ENCODE measurements around the gene BOC. TPM values are rescaled to one million over a fixed set of nuclear protein-coding genes. Genes with fewer than 3 reads are reported as not detected.

The BOC gene
- polyA plus RNA-seq, 1 experiment, result 17.7 TPM

DNA sequence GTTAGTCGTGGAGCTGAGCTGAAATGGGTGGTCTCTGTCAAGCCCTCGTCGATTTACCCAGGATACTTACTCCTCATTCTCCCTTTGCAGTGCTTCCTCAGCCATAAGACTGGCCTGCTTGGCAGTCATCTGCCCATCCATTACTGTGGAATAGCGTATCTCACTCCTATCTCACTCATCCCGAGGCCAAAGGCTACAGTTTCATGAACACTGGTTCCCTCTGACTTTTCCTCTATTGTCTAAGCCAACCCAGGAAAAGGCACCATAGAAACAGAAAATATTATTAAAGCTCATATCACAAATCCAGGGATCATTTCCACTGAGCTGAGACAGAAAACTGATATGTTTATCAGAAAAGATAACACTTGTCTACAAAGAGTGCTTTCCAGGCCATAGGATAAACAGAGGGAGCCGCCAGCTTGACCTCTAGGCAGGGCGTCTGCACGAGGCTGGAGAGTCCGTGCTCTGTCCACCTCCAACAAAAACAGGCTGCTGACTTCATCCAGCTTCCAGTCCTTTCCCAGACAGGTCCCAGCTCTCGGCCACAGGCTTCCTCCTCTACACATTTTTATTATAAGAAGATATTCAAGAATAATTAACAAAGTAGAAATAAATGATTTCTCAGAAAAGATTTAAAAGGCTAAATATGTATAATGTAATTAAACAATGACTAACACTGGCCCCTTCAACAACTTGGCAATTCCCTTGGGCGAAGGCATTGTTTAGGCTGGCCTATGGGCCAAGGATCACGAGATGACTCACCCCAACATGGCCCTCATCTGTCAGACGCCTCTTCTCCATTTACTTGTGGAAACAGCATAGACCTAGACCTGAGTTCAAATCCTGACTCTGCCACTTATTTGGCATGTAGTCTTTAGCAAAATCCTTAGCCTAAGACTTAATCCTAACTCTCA is 27.4 kb upstream of the BOC start:
- CTCF ChIA-PET, result interaction anchor here (0.6 kb wide), 1 partner anchor 11 kb away, joined by 4 read pairs; no protein-coding TSS in a partner anchor
- TF ChIP-seq CTCF (IDR thresholded peaks at IDR 0.05; ENCODE audit: insufficient read depth, low read depth, low read length), result no peak
- H3K27me3 ChIP-seq (ENCODE audit: control insufficient read depth, insufficient read depth, low read length), result peaks cover 9% of the 10 kb centered on the region
- no peak for DNase-seq (ENCODE audit: low read depth)
- POLR2A ChIA-PET, result no interaction called here
- no peak overlapping the region for H3K4me3 ChIP-seq (ENCODE audit: low read depth, low read length)
- H3K36me3 ChIP-seq (ENCODE audit: control insufficient read depth, insufficient read depth, low read length), result no peaks in the 10 kb centered on the region

GRCh38 chr3:113185194-113185835 is 26.0 kb upstream of the BOC start:
- Histone ChIP-seq H3K36me3 (ENCODE audit: control insufficient read depth, insufficient read depth, low read length) (no peaks in the 10 kb centered on the region), H3K27me3 (ENCODE audit: control insufficient read depth, insufficient read depth, low read length) (peaks cover 5% of the 10 kb centered on the region), H3K4me3 (ENCODE audit: low read depth, low read length) (no peak overlapping the region)
- DNase-seq (ENCODE audit: low read depth), result no peak
- ChIA-PET CTCF (interaction anchor here (1.1 kb wide), 1 partner anchor 103 kb away, joined by 3 read pairs; no protein-coding TSS in a partner anchor), POLR2A (no interaction called here)
- no peak for TF ChIP-seq CTCF (IDR thresholded peaks at IDR 0.05; ENCODE audit: insufficient read depth, low read depth, low read length)

DNA sequence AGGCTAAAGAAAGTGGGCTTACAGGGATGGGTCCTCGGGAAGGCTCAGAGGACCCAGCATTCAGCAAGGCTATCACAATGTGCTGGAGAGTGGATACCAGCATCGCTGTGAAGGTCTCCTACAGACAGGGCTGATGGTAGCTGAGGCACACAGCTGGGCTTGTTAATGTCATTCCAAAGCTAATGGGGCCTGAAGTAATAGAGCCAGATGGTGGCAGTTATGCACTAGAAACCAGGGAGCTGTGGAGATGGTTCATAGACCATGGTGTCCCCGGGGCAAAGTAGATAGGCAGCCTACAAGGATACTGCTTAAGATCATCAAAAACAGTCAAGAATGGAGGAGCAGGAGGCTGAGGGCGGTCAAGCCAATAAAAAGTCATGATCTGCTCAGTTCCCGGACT is 24.8 kb upstream of the BOC start:
- no peak for TF ChIP-seq CTCF (IDR thresholded peaks at IDR 0.05; ENCODE audit: insufficient read depth, low read depth, low read length)
- Histone ChIP-seq H3K36me3 (ENCODE audit: control insufficient read depth, insufficient read depth, low read length) (no peaks in the 10 kb centered on the region), H3K4me3 (ENCODE audit: low read depth, low read length) (no peak overlapping the region), H3K27me3 (ENCODE audit: control insufficient read depth, insufficient read depth, low read length) (no peaks in the 10 kb centered on the region)
- ChIA-PET CTCF (interaction anchor here (1.1 kb wide), 1 partner anchor 102 kb away, joined by 3 read pairs; no protein-coding TSS in a partner anchor), POLR2A (no interaction called here)
- no peak for DNase-seq (ENCODE audit: low read depth)

GRCh38 chr3:113193288-113193687 is 18.1 kb upstream of the BOC start:
- Histone ChIP-seq H3K4me3 (ENCODE audit: low read depth, low read length) (no peak overlapping the region), H3K27me3 (ENCODE audit: control insufficient read depth, insufficient read depth, low read length) (no peaks in the 10 kb centered on the region), H3K36me3 (ENCODE audit: control insufficient read depth, insufficient read depth, low read length) (no peaks in the 10 kb centered on the region)
- no peak for DNase-seq (ENCODE audit: low read depth)
- ChIA-PET CTCF (no interaction called here), POLR2A (no interaction called here)
- TF ChIP-seq CTCF (IDR thresholded peaks at IDR 0.05; ENCODE audit: insufficient read depth, low read depth, low read length), result no peak

DNA sequence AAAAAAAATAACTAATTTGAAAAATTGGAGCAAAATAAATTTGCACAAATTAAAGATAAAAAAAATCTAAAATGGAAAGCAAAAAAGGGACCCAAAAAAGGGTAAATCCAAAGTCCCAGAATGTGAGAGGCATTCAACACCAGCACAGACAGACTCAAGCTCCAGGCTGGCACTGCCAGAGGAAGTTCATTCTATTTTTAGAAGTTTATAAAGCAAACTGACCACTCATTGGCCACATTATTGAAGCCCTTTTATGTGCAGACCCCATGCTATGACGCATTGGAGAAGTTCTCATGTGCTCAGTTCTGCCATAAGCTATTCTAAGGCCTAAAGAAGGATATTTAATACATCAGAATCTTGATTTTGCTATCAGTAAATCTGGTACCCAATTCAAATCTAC is 17.6 kb upstream of the BOC start:
- POLR2A ChIA-PET, result no interaction called here
- no peak for DNase-seq (ENCODE audit: low read depth)
- no peak for TF ChIP-seq CTCF (IDR thresholded peaks at IDR 0.05; ENCODE audit: insufficient read depth, low read depth, low read length)
- Histone ChIP-seq H3K27me3 (ENCODE audit: control insufficient read depth, insufficient read depth, low read length) (no peaks in the 10 kb centered on the region), H3K36me3 (ENCODE audit: control insufficient read depth, insufficient read depth, low read length) (no peaks in the 10 kb centered on the region), H3K4me3 (ENCODE audit: low read depth, low read length) (no peak overlapping the region)
- CTCF ChIA-PET, result interaction anchor here (0.8 to 1.2 kb wide), 2 partner anchors 10 to 46 kb away, joined by 3 to 4 read pairs; no protein-coding TSS in a partner anchor
